DOHH2 (cell line): ENCODE measurements around the gene ELAC1.

ENCODE experiments used
- H3F3A ChIP-seq: fragments of 200-600 bp; sonication (generic), shearing (Covaris generic); 2 replicates; pipeline ENCODE4 v1.6.0; 2016; ENCODE audit warnings: antibody characterized with exemption, mild to moderate bottlenecking; ENCODE audit not compliant: control insufficient read depth, insufficient read depth
- H3K27ac ChIP-seq: fragments of 200-600 bp; sonication (generic); 2 replicates; pipeline ENCODE4 v1.5.1; 2014; ENCODE audit warnings: low read depth, mild to moderate bottlenecking, low read length, moderate library complexity
- H3K27me3 ChIP-seq: fragments of 200-600 bp; sonication (generic); 2 replicates; pipeline ENCODE4 v1.6.1; 2014; ENCODE audit warnings: mild to moderate bottlenecking, low read length, mixed read lengths; ENCODE audit not compliant: control insufficient read depth
- H3K36me3 ChIP-seq: fragments of 200-600 bp; sonication (generic); 2 replicates; pipeline ENCODE4 v1.6.1; 2014; ENCODE audit warnings: mild to moderate bottlenecking, low read length, moderate library complexity, mixed read lengths; ENCODE audit not compliant: control insufficient read depth
- H3K4me1 ChIP-seq: fragments of 200-600 bp; sonication (generic); 2 replicates; pipeline ENCODE4 v1.6.1; 2014; ENCODE audit warnings: mild to moderate bottlenecking, low read length, mixed read lengths; ENCODE audit not compliant: control insufficient read depth
- H3K4me2 ChIP-seq: fragments of 200-600 bp; sonication (generic); 2 replicates; pipeline ENCODE4 v1.6.0; 2014; ENCODE audit warnings: mild to moderate bottlenecking, low read length, moderate library complexity
- H3K4me3 ChIP-seq: fragments of 200-600 bp; sonication (generic); 2 replicates; pipeline ENCODE4 v1.5.1; 2014; ENCODE audit warnings: mild to moderate bottlenecking, low read length, mixed read lengths
- H3K79me2 ChIP-seq: fragments of 200-600 bp; sonication (generic); 2 replicates; pipeline ENCODE4 v1.6.1; 2014; ENCODE audit warnings: mild to moderate bottlenecking, low read length, mixed read lengths; ENCODE audit not compliant: control insufficient read depth
- H3K9me2 ChIP-seq: fragments of 200-600 bp; sonication (generic); replicated peaks from 2 replicates; pipeline ENCODE4 v1.6.1; 2014; ENCODE audit warnings: mild to moderate bottlenecking, low read length, mixed read lengths; ENCODE audit not compliant: control insufficient read depth
- H3K9me3 ChIP-seq: fragments of 200-600 bp; sonication (generic); 2 replicates; pipeline ENCODE4 v1.6.1; 2014; ENCODE audit warnings: antibody characterized with exemption, low read length, mixed read lengths; ENCODE audit not compliant: control insufficient read depth, insufficient read depth
- H4K20me1 ChIP-seq: fragments of 200-600 bp; sonication (generic); 2 replicates; pipeline ENCODE4 v1.6.0; 2014; ENCODE audit warnings: low read depth, mild to moderate bottlenecking, antibody characterized with exemption, low read length, moderate library complexity; ENCODE audit not compliant: control insufficient read depth, insufficient read depth
- EZH2phosphoT487 ChIP-seq: fragments of 200-600 bp; sonication (generic); IDR thresholded peaks from 2 replicates; pipeline ENCODE4 v1.6.1; 2017; ENCODE audit warnings: borderline replicate concordance, mild to moderate bottlenecking, antibody characterized with exemption, low read length, moderate library complexity, mixed read lengths
- TF ChIP-seq, protein P1 (sequence below): fragments of 200-600 bp; sonication (generic); IDR thresholded peaks from one replicate; pipeline ENCODE4 v1.5.1; 2014; ENCODE audit warnings: antibody characterized with exemption, mild to moderate bottlenecking, low read depth, low read length; ENCODE audit not compliant: poor library complexity, severe bottlenecking

Gene ELAC1, protein sequence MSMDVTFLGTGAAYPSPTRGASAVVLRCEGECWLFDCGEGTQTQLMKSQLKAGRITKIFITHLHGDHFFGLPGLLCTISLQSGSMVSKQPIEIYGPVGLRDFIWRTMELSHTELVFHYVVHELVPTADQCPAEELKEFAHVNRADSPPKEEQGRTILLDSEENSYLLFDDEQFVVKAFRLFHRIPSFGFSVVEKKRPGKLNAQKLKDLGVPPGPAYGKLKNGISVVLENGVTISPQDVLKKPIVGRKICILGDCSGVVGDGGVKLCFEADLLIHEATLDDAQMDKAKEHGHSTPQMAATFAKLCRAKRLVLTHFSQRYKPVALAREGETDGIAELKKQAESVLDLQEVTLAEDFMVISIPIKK

DNA sequence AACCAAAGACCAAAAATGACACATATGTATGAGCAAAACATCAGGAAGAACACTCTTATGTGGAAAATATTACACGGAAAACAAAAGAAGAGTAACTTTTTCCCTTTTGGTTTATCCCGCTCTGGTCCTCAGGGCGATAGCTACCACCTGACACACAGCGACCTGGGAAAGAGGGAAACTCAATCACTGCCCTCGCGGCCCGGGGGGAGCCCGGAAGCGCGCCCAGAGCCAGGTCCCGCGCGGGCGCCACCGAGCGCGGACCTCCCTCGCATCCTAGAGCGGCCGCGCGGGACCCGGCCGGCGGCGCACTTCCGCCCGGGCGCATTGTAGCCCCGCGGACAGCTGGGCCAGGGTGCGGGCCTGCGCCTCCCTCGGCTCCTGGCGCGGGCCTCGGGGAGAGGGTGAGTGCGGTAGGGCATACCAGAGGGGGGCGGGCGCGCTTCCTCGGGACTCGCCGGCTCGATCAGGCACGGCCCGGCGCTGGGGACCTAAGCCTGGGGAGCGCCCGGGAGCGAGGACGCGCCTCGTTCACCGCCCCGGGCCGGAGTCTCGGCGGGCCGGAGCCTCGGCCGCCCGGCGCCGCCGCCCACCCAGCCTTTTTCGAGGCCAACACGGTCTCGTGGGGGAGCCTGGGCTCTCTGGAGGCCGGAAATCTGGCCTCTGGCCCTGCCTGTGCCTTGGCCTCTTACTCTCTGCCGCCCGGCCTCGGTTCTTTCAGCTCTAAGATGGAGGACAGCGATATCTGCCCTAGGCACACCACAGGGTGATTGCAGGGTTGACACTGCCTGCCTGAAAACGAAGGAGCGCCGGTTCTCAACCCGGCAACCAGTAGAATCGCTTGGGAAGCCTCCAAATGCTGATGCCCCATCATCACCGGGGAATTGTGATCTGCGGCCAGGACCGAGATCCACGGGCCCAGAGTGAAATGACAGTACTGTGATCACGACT, at the start of gene ELAC1:
Gene ELAC1, plus strand, starts transcription at position 327 of the 948 bp plus-strand sequence. CDS start 6,365 bp downstream, outside the sequence.
- TF ChIP-seq EZH2phosphoT487, result no peak
- TF ChIP-seq, protein P1, sequence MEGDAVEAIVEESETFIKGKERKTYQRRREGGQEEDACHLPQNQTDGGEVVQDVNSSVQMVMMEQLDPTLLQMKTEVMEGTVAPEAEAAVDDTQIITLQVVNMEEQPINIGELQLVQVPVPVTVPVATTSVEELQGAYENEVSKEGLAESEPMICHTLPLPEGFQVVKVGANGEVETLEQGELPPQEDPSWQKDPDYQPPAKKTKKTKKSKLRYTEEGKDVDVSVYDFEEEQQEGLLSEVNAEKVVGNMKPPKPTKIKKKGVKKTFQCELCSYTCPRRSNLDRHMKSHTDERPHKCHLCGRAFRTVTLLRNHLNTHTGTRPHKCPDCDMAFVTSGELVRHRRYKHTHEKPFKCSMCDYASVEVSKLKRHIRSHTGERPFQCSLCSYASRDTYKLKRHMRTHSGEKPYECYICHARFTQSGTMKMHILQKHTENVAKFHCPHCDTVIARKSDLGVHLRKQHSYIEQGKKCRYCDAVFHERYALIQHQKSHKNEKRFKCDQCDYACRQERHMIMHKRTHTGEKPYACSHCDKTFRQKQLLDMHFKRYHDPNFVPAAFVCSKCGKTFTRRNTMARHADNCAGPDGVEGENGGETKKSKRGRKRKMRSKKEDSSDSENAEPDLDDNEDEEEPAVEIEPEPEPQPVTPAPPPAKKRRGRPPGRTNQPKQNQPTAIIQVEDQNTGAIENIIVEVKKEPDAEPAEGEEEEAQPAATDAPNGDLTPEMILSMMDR, result no peak
- Histone ChIP-seq H4K20me1 (no peaks in the 10 kb centered on the region), H3K9me3 (no peaks in the 10 kb centered on the region), H3K9me2 (no peaks in the 10 kb centered on the region), H3K4me2 (peak within 1 kb of the TSS; percentile 91), H3K27ac (peak within 1 kb of the TSS; percentile 34; the same call in 1 of the 2 replicates), H3K36me3 (no peaks in the 10 kb centered on the region; the same call in 1 of the 2 replicates), H3K79me2 (peaks cover 21% of the 10 kb centered on the region), H3K4me3 (peak within 1 kb of the TSS; percentile 98), H3K4me1 (peaks cover 14% of the 10 kb centered on the region), H3K27me3 (no peaks in the 10 kb centered on the region), H3F3A (no peaks in the 10 kb centered on the region)

DNA sequence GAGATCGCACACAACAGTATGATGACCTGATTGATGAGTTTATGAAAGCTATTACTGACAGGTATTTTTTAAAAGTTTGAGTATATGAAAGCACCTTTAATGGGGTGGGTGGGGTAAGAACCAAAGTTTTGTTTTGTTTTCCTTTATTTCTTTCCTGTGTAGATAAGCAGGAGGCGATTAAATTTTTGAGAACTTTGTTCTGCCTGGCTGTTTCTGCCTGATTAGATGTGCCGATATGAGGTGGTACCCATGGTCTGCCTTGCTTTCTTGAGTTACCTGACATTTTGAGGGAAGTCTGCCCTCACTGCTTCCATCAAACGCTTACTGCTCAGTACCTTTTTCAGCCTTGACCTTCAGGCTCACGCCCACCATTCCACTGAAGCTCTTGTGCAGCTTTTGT, 49.7 kb upstream of the ELAC1 start:
- no peaks in the 10 kb centered on the region for H4K20me1 ChIP-seq
- no peaks in the 10 kb centered on the region for H3K79me2 ChIP-seq
- H3K9me2 ChIP-seq, result no peaks in the 10 kb centered on the region
- H3K36me3 ChIP-seq, result peaks cover 71% of the 10 kb centered on the region
- H3K27me3 ChIP-seq, result no peaks in the 10 kb centered on the region
- no peak overlapping the region for H3K4me2 ChIP-seq
- H3K27ac ChIP-seq, result no peak overlapping the region
- no peak overlapping the region for H3K4me3 ChIP-seq
- TF ChIP-seq, protein P1, result no peak
- no peak for TF ChIP-seq EZH2phosphoT487
- H3F3A ChIP-seq, result no peaks in the 10 kb centered on the region
- H3K9me3 ChIP-seq, result no peaks in the 10 kb centered on the region
- no peaks in the 10 kb centered on the region for H3K4me1 ChIP-seq

DNA sequence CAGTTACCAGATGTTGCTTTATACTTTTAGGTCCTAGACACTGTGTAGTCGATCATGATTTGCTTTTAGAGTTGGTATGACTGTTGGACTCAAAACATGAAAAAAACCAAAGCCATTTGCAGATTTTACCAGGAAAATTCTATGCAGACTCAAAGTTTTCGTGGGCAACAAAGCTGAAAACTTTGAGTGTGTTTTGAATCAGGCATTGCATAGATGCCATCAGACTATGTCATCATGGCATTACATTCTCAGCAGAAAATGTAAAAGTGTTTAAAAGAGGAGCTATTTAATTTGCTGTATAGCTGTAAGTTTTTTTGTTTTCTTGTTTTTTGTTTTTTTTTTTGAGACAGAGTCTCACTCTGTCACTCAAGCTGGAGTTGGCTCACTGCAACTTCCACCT, 43.5 kb upstream of the ELAC1 start:
- Histone ChIP-seq H4K20me1 (no peaks in the 10 kb centered on the region), H3K27me3 (no peaks in the 10 kb centered on the region), H3K4me3 (no peak overlapping the region), H3K36me3 (peaks cover 84% of the 10 kb centered on the region), H3K9me3 (no peaks in the 10 kb centered on the region), H3K4me1 (no peaks in the 10 kb centered on the region), H3K27ac (no peak overlapping the region), H3F3A (no peaks in the 10 kb centered on the region), H3K9me2 (no peaks in the 10 kb centered on the region), H3K79me2 (no peaks in the 10 kb centered on the region), H3K4me2 (no peak overlapping the region)
- no peak for TF ChIP-seq EZH2phosphoT487
- TF ChIP-seq, protein P1, result no peak
